ENCODE data around the gene DVL2. TPM values are rescaled to one million over a fixed set of nuclear protein-coding genes. Genes with fewer than 3 reads are reported as not detected.

DVL2 gene
- total RNA-seq, 3 donors from 2014 or later = 62.9 to 65.3 (median 63.2) TPM

DNA sequence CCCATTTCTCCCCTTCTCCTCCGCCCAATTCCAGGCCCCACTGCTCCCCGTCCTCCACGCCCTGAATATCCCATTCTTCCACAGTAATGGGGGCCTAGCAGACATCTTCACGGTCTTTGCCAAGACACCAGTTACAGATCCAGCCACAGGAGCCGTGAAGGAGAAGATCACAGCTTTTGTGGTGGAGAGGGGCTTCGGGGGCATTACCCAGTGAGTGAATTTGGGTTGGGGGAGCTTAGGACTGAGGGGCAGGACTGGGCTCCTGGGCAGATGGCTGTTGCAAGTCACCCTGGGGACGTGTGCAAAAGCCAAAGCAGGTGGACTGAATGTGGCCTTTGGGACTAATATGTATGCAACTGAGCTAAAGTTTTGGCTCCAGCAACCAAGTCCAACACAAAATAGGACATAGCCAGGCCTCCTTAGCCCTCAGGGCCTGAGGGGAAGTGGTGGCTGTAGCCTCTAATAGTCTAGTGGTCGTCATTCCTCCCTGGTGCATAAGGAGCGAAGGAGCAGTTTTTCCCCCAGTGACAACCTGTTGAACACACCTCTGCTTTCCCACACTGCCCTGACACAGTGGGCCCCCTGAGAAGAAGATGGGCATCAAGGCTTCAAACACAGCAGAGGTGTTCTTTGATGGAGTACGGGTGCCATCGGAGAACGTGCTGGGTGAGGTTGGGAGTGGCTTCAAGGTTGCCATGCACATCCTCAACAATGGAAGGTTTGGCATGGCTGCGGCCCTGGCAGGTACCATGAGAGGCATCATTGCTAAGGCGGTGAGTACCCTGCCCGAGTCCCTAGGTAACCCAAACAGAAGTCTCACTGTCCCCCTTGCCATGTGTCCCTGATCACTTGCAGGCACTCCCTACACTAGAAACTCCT is 12.0 kb downstream of the DVL2 start:
- peak overlapping the region; percentile 1 for H3K4me3 Mint-ChIP-seq
- H3K36me3 Mint-ChIP-seq (ENCODE audit: insufficient read depth) = peaks cover 15% of the 10 kb centered on the region
- H3K9me3 Mint-ChIP-seq = no peaks in the 10 kb centered on the region
- DNase-seq (no peak), ATAC-seq (no peak)
- no peaks in the 10 kb centered on the region for H3K27me3 Mint-ChIP-seq (ENCODE audit: low read depth)
- peaks cover 36% of the 10 kb centered on the region for H3K4me1 Mint-ChIP-seq (ENCODE audit: low read depth)

DNA sequence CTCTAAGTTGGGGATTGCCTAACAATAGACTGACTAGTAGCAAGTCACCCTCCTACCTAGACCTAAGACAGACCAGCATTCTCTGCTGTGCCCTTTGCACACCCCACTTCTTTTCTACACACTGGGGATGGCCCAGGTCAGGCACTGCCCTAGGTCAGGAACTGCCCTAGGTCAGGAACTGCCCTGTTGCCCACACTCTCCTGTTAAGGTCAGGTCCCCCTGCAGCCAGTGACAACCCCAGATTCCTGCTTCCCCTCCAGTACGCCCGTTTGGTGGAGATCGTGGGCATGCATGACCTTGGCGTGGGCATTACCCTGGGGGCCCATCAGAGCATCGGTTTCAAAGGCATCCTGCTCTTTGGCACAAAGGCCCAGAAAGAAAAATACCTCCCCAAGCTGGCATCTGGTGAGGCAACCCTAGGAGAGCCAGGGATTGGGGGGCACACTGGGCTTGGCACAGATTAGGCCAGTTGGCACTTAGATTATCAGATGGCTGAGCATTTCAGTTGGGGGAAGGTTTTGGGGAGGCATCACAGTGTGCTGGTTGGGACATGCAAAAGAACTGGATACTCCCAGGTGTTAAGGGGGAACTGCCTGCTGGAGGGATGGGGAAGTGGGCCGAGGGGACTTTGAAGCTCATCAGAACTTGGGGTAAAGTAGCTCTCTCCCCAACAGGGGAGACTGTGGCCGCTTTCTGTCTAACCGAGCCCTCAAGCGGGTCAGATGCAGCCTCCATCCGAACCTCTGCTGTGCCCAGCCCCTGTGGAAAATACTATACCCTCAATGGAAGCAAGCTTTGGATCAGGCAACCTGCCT is 12.8 kb downstream of the DVL2 start:
- no peak for ATAC-seq
- peaks cover 40% of the 10 kb centered on the region for H3K4me1 Mint-ChIP-seq (ENCODE audit: low read depth)
- no peaks in the 10 kb centered on the region for H3K27me3 Mint-ChIP-seq (ENCODE audit: low read depth)
- peak overlapping the region; percentile 94 for H3K4me3 Mint-ChIP-seq
- DNase-seq = no peak
- no peaks in the 10 kb centered on the region for H3K9me3 Mint-ChIP-seq
- peaks cover 15% of the 10 kb centered on the region for H3K36me3 Mint-ChIP-seq (ENCODE audit: insufficient read depth)

DNA sequence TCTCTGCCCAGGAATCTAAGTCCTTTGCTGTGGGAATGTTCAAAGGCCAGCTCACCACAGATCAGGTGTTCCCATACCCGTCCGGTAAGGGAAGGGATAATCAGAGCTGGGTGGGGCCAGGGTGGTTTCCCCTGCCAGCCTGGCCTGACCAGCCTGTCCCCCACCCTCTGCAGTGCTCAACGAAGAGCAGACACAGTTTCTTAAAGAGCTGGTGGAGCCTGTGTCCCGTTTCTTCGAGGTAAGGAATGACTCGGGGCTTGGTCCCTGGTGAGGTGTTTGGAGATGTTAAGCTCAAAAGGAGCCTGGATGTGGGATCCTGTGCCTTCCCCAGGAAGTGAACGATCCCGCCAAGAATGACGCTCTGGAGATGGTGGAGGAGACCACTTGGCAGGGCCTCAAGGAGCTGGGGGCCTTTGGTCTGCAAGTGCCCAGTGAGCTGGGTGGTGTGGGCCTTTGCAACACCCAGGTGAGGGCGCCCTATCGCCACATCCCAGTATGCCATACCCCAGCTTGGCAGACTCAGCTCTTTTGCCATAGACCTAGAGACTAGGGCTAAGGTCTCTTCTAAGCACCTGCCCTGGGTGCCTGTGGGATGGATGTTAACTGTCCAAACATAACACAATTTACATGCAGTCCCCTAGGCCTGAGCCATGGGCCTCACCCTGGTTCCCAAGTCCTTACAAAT is 13.6 kb downstream of the DVL2 start:
- peak; percentile 55 for DNase-seq
- Mint-ChIP-seq H3K9me3 (no peaks in the 10 kb centered on the region), H3K4me1 (ENCODE audit: low read depth) (peaks cover 48% of the 10 kb centered on the region), H3K36me3 (ENCODE audit: insufficient read depth) (peaks cover 15% of the 10 kb centered on the region), H3K27me3 (ENCODE audit: low read depth) (no peaks in the 10 kb centered on the region), H3K4me3 (peak overlapping the region; percentile 94)
- peak; percentile 44 for ATAC-seq

DNA sequence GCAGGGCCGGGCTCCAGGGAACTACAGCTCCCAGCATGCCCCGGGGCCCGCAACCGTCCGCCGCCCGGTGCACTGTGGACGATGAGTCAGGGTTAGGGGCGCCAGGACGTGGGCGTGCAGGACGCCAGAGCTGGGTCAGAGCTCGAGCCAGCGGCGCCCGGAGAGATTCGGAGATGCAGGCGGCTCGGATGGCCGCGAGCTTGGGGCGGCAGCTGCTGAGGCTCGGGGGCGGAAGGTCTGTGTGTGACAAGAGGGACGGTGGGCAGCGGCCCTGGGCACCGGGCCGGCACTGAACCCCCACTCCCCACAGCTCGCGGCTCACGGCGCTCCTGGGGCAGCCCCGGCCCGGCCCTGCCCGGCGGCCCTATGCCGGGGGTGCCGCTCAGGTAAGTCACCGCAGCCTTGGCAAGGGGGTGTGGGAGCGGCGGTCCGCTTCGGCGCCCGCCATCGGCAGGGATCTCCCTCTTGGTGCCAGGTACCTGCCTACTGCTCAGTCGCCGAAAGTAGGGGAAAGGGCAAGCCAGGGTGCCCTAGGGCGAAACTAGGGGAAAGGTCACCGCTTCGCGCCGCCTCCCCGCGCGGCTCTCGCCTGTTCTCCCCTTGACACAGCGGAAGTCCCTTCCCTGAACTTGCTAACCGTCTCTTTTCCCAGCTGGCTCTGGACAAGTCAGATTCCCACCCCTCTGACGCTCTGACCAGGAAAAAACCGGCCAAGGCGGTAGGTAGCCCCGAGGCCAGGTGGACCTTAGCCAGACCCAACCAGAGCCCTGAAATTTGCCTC is 14.3 kb downstream of the DVL2 start, which contains the start of the genes ACADVL and DLG4:
Gene ACADVL (plus strand): TSS at position 127 of the 781 bp plus-strand sequence. CDS start 47 bp downstream, at position 174.
Gene DLG4 (minus strand): TSS at position 25 of the 781 bp plus-strand sequence.
- ATAC-seq (peak; percentile 69 to 71), DNase-seq (peak; percentile 73)
- H3K4me1 Mint-ChIP-seq (ENCODE audit: low read depth) = peaks cover 53% of the 10 kb centered on the region
- peak within 1 kb of the TSS; percentile 94 for H3K4me3 Mint-ChIP-seq
- no peaks in the 10 kb centered on the region for H3K27me3 Mint-ChIP-seq (ENCODE audit: low read depth)
- peaks cover 12% of the 10 kb centered on the region for H3K36me3 Mint-ChIP-seq (ENCODE audit: insufficient read depth)
- no peaks in the 10 kb centered on the region for H3K9me3 Mint-ChIP-seq

DNA sequence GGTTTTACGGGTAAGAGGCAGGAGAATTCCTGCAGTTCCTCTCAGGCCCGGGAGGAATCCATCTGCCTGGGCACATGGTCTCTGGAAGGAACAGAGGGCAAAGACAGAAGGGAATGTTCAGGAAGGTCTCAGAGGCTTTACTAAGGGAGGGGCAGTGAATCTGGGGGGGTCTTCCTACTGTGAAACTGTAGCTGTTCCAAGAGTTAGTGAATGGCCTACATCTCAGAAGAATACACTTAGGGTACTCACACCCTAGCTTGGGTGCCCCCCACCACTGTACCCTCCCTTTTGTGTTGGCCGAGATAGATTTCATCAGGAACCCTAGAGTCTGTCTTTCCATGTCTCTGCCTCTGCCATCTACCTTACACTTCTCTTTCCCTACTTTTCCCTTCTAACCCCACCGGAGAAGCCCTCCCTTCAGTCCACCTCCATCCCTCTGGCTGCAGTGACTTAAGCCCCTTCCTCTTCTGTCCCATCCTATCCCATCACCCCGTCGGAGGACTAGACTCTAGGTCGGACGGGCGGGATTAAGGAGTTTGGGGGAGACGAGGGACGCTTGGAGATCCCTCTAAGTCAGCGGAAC is 15.0 kb downstream of the DVL2 start:
- Mint-ChIP-seq H3K27me3 (ENCODE audit: low read depth) (no peaks in the 10 kb centered on the region), H3K9me3 (no peaks in the 10 kb centered on the region), H3K4me3 (peak overlapping the region; percentile 94), H3K36me3 (ENCODE audit: insufficient read depth) (peaks cover 12% of the 10 kb centered on the region), H3K4me1 (ENCODE audit: low read depth) (peaks cover 59% of the 10 kb centered on the region)
- DNase-seq (no peak), ATAC-seq (no peak)

DNA sequence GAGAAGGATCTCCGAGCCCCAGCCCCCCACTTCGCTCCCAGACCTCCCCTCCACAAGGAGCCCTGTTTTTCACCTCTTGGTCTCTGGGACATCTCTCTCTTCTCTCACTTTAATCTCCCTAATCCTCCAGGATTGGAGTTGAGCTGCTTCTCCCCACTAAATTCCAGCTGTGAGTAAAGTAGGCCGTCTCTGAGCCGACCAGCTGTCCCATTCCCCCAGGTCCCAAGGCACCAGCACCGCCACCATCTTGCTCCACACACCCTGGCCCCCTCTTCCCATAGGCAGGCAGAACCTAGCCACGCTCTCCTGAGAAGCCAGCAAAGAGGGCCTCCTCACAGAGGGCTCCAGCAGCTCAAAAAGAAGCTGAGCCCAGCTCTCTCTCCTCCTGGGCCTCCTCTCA is 15.6 kb downstream of the DVL2 start:
- ATAC-seq = no peak
- H3K27me3 Mint-ChIP-seq (ENCODE audit: low read depth) = no peaks in the 10 kb centered on the region
- H3K9me3 Mint-ChIP-seq = no peaks in the 10 kb centered on the region
- no peak for DNase-seq
- peaks cover 65% of the 10 kb centered on the region for H3K4me1 Mint-ChIP-seq (ENCODE audit: low read depth)
- H3K36me3 Mint-ChIP-seq (ENCODE audit: insufficient read depth) = peaks cover 8% of the 10 kb centered on the region
- H3K4me3 Mint-ChIP-seq = peak overlapping the region; percentile 94

DNA sequence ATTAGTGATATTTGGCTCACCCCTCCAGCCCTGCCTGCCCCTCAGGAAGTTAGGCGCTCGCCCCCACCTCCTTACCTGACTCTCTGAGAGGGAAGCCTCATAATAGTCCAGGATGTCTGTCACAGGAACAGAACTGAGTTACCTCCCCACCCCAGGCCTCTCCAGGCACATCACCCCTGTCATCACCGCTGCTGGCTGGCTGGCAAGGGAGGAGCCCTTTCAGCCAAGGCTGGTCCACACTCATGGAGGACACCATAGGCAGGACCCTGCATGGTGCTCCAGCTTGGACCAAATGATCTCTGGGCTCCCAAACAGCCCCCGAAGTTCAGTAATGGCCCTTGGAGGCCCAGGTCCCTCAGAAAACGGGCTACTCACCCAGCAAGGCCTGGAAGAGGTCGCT is 16.2 kb downstream of the DVL2 start:
- no peak for ATAC-seq
- Mint-ChIP-seq H3K36me3 (ENCODE audit: insufficient read depth) (peaks cover 3% of the 10 kb centered on the region), H3K27me3 (ENCODE audit: low read depth) (no peaks in the 10 kb centered on the region), H3K4me3 (peak overlapping the region; percentile 35), H3K4me1 (ENCODE audit: low read depth) (peaks cover 70% of the 10 kb centered on the region), H3K9me3 (no peaks in the 10 kb centered on the region)
- no peak for DNase-seq

DNA sequence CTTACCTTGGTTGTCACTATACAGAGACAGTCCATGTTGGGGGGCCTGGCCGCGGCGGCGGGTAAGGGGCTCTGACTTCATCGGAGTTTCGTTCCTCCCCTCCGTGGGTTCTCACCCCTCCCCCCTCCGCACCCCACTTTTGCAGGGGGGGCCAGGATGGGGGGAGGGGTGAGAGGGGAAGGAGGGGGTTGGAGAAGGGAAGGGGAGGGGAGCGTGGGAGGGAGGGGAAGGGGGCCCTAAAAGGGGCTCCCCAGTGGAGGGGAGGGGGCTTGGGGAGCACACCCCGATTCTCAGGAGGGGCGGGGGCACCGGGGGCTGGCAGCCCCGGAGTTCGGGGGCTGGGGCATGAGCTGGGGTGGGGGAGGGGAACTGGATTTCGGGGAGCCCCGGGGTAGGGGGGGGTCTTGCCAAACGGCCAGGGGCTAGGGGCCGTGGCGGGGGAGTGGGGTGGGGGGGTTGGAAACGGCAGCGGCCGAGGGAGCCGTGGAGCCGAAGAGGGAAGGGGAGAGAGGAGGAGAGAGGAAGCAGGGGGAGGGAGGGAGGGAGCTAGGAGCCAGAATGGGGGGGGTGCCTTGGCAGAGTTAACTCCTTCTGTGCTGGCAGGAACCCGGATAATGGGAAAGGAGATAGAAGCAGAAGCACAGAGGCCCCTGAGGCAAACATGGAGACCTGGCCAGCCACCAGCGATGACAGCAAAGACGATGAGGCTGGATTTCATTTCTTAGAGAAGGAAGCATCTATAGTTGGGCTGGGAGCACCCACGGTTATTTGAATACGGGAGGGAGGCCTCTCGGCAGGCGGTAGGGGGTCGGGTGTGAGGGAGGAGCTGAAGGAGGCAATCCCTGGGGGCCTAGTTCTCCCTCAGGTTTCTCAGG is 17.0 kb downstream of the DVL2 start:
- Mint-ChIP-seq H3K4me1 (ENCODE audit: low read depth) (peaks cover 70% of the 10 kb centered on the region), H3K27me3 (ENCODE audit: low read depth) (no peaks in the 10 kb centered on the region), H3K36me3 (ENCODE audit: insufficient read depth) (peaks cover 3% of the 10 kb centered on the region), H3K4me3 (peak overlapping the region; percentile 58), H3K9me3 (no peaks in the 10 kb centered on the region)
- ATAC-seq = no peak
- no peak for DNase-seq

DNA sequence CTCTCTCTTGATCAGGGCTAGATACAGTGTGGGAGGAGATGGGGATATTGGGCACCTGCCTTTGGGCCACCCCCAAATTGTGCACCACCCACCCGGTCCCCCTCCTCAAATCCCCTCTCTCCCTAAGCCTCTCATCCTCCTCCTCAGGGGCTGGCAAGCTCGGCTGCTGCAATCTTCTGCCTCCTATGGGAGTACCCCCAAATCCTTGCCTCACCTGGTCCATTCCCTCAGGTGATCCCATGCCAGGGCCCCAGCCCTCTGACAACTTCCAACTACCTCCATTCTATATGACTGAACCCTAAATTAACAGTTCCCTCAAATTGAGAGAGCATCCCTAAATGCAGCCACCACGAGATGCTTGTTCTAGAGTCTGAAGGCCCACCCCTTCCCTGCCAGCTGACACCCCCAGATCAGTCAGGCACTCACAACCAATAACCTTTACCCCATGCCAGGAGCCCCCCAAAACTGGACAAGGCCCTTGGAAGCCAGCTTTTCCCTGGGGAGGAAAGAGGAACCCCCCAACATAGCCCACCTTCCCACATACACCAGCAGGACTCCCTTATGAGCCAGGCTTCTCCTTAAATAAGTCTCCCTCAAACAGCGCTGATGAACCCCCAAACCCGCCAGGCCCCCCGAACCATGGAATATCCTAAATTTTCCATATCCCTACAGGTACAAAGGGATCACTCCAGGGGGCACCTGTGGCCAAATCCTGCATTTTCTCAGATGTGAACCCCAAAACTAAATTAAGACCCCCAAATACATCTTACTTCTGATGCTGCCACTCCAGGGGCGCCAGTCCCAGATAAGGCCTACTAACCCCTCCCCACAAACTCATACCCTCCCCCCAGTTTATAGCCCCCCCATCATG is 17.8 kb downstream of the DVL2 start:
- DNase-seq = no peak
- Mint-ChIP-seq H3K9me3 (no peaks in the 10 kb centered on the region), H3K27me3 (ENCODE audit: low read depth) (peaks cover 6% of the 10 kb centered on the region), H3K4me1 (ENCODE audit: low read depth) (peaks cover 75% of the 10 kb centered on the region), H3K36me3 (ENCODE audit: insufficient read depth) (peaks cover 3% of the 10 kb centered on the region), H3K4me3 (peak overlapping the region; percentile 37)
- ATAC-seq = no peak

DNA sequence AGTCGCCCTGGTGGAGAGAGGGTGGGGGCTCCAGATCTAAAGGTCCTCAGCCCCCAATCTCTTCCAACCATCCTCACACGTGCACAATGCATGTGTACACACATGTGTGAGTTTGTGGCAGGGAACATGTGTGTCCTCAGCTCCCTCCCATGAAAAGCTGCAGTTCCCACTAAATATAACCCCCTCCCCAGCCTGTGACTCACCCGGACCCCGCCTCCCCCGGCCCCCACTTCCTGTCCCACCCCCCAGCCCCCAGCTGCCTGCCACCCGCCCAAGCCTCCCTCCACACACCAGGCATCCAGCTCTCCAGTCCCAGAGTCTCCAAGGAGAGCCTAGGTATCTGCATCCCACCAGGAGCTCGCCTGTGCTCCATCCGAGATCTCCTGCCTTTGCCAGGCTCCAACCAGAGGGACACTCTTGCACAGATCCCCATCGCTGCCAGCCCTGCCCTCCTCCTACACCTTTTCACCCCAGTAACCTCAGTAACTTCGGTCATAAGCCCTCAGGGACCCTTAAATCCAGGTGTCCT is 18.6 kb downstream of the DVL2 start:
- H3K4me1 Mint-ChIP-seq (ENCODE audit: low read depth) = peaks cover 67% of the 10 kb centered on the region
- DNase-seq = no peak
- peaks cover 6% of the 10 kb centered on the region for H3K27me3 Mint-ChIP-seq (ENCODE audit: low read depth)
- no peaks in the 10 kb centered on the region for H3K36me3 Mint-ChIP-seq (ENCODE audit: insufficient read depth)
- no peak for ATAC-seq
- no peaks in the 10 kb centered on the region for H3K9me3 Mint-ChIP-seq
- peak overlapping the region; percentile 37 for H3K4me3 Mint-ChIP-seq

DNA sequence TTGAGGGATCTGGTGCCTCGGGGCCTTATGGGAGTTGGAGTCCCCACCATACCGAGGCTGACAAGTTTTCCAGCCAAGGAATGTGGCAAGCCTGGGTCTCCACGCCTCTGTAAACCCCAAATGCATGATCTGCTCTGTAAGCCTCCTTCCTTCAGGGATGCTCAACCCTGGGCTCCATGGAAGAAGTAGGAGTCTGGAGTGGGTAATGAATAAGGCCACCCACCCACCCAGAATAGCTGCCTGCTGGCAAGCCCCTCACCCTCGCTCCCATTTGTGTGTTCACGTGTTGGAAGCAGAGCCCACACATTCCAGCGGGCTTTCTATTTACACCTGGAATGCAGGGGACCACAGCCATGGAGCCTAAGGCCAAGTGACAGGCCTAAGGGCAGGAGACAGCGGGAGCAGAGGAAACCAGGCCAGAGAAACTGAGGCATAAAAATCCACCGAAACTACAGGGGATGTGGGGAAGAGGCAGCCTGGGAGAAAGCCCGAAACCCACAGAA is 19.1 kb downstream of the DVL2 start:
- Mint-ChIP-seq H3K9me3 (no peaks in the 10 kb centered on the region), H3K4me1 (ENCODE audit: low read depth) (peaks cover 63% of the 10 kb centered on the region), H3K4me3 (peak overlapping the region; percentile 84), H3K36me3 (ENCODE audit: insufficient read depth) (no peaks in the 10 kb centered on the region), H3K27me3 (ENCODE audit: low read depth) (peaks cover 6% of the 10 kb centered on the region)
- no peak for ATAC-seq
- DNase-seq = no peak
